ENCODE measurements around the gene SBDS. TPM values are rescaled to one million over a fixed set of nuclear protein-coding genes. Genes with fewer than 3 reads are reported as not detected.
A peak's percentile ranks its signal among the peaks of the same experiment; 100 is the strongest.
"Not testable (repeated sequence)": the region's sequence is repeated elsewhere in the genome, so short reads cannot be mapped to it uniquely, and the experiment has no call there.

The SBDS gene
- total RNA-seq (2014; rRNA removed; shearing (Covaris generic)), result 125 and 140 TPM in 2 replicates
- 55.4 and 57.0 TPM in 2 replicates for polyA plus RNA-seq (2014; cell fraction: nucleus; rRNA removed)

DNA sequence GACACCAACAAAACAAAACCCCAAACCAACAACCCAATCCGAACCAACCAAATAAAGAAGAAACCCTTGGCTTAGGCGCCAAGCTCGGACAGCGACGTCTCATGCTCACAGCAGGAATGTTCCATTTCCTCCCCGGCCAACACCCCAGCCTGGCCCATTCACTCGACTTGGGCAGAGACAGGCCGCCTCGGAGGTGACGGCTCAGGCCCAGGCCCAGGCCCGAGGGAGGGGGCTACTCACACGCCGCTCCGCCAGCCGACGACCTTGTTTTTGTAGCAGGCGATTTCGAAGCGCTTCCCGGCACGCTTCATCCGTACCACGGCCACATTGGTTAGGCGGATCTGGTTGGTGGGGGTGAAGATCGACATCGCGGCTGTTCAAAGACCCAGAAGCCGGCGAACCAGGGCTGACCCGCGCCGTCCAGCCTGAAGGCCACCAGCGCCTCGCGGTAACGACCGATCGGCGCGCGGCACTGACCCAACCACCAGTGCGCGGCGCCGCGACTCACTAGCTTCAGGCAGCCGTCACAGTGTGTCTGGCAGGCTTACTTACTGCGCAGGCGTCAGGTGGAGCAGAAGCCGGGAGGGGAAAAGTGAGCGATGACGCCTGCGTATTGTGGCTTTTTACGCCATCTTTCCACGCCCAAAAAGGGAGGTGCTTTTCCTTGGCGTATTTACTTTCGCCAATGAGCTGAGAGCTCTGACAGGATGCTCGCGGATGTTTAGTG lies at the start of gene SBDS:
Gene SBDS (minus strand): TSS at position 537 of the 727 bp plus-strand sequence. CDS start 169 bp downstream, at position 368.
- DNase-seq (ENCODE audit: extremely low read depth, low read depth), result peak; percentile 99

DNA sequence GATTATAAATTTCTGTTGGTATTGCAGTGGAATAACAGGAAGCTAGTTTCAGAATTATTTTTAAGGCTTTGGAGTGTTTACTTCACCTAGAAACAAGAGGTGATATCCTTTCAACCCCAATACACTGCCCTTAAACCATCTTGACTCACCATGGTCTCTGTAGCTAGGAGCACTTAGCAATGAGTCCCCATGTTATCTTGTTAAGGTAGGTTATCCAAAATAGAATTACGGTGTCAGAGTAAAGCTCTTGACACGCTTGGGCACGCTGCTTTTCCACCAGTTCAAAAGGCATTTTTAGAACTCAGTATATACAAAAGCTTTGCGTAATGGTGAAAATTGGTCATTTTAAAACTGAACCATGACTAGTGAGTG lies 48.2 kb upstream of the SBDS start:
- not testable (repeated sequence) for DNase-seq (ENCODE audit: extremely low read depth, low read depth)

GRCh38 chr7:67042781-67043558 lies 47.6 kb upstream of the SBDS start:
- peak; percentile 47 for DNase-seq (ENCODE audit: extremely low read depth, low read depth)

DNA sequence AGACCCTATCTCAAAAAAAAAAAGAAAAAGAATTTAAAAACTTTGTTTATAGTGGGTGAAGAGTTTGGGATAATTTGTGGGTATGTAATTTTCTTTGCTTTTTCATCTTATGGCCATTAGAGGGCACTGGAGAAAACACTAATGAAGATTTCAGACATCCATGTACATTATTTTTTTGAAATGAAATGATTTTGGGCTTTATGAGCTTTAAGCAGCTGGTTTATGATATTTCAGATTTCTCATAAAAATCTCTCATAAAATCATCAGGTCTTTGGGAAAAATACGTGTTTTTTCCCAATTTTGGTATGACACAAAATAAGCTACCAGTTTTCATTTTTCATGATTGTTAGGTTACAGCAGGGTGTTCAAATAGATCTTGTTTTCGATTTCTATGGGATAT lies 45.4 kb upstream of the SBDS start:
- not testable (repeated sequence) for DNase-seq (ENCODE audit: extremely low read depth, low read depth)

DNA sequence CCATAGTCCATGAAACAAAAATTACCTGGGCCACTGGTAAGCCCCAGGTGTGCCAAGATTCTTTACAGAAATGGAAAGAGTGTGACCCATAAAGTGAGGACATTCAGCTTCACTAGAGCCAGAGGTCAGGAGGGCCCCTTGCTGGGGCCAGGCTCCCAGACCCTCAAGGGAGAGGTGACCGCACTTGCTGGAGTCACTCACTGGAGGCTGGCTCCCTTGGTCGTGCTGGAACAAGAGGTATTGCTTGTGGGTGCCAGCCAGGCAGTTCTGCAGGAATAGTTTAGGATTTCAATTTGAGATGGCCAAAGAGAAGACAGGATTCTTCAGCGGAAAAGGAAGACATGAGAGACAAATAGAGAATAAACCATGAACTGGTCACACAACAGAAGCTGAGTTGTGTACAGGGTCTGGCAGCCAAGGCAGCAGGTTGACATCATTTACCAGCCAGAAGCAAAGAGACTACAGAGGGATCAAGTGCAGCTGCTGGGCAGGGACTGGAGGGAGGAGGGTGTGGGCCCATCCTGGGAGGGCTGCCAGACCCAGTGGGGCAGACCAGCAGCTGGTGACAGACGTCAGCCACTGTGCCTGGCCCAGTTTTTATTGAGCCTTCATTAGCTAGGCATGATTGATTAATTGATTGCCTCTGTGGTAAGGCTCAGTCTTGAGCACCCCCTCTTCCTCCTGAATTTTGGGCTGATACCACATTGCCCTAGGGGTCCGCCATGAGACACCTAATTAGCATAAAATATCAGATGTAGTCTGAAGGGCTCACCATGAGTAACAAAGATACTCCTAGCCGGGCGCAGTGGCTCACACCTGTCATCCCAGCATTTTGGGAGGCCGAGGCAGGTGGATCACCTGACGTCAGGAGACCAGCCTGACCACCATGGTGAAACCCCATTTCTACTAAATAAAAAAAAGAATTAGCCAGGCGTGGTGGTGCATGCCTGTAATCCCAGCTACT lies 41.3 kb upstream of the SBDS start:
- not testable (repeated sequence) for DNase-seq (ENCODE audit: extremely low read depth, low read depth)

DNA sequence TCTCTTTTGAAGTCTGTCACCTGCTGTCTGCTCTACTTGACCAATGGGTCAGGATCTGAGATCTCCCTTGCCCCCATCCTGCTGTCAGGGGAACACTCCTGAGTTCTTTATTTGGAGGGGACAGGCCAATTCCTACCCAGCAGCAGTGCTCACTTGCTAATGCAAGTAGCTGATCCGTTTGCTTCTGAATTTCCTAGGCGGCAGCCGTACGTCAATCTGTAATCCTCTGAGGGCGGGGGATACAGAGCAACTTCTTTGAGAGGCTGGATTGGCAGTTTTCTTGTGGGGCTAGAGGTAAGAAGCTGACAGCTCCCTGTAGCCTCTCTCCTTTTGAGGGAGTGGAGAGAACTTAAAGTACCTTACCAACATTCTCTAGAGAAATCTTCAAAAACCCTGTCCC lies 37.9 kb upstream of the SBDS start:
- no peak for DNase-seq (ENCODE audit: extremely low read depth, low read depth)

- DNase-seq (ENCODE audit: extremely low read depth, low read depth), result not testable (repeated sequence)
These were observed 36.3 kb upstream of the SBDS start for GRCh38 chr7:67031685-67032084.

- not testable (repeated sequence) for DNase-seq (ENCODE audit: extremely low read depth, low read depth)
These were observed 30.1 kb upstream of the SBDS start for GRCh38 chr7:67025459-67025858.

DNA sequence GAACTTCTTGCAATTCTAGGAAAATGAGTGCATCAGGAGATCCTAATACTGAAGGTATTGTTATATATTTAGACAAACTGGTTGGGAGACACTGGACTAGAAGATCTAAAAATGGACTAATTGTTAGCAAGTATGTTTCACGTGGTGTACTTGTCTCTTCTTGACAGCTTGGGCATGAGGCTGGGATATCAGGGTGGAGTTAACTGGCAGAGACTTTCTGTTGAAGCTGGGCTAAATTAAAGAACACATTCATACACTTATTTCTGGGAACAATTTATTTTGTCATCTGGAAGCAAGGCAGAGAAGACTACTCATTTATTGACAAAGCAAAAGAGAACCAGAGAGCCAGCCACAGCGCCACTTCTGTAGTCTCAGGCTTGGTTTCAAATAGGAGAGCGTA lies 27.1 kb upstream of the SBDS start:
- DNase-seq (ENCODE audit: extremely low read depth, low read depth), result no peak

DNA sequence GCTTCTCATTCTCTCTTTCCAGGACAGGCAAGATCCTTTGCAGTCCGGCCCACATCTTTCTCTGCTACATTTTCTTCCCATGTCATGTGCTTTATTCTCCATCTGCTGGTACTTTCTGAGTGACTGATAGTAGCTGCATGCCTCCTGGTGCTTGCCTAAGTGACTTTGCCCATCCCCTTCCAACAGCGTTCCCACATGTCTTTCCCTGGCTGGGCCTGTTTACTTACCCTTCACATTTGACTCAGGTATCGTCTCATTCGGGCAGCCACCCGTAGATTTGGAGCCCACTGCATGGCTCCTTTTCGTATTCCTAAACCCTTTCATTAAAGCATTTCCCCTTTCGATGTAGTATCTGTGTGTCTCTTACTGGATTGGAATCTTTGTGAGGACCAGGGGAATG lies 25.9 kb upstream of the SBDS start:
- no peak for DNase-seq (ENCODE audit: extremely low read depth, low read depth)

GRCh38 chr7:67019562-67020390 lies 24.4 kb upstream of the SBDS start:
- no peak for DNase-seq (ENCODE audit: extremely low read depth, low read depth)

GRCh38 chr7:67018940-67019339 lies 23.6 kb upstream of the SBDS start:
- DNase-seq (ENCODE audit: extremely low read depth, low read depth), result no peak

GRCh38 chr7:67017971-67018370 lies 22.6 kb upstream of the SBDS start:
- DNase-seq (ENCODE audit: extremely low read depth, low read depth), result not testable (repeated sequence)

- not testable (repeated sequence) for DNase-seq (ENCODE audit: extremely low read depth, low read depth)
These were observed 18.8 kb upstream of the SBDS start for GRCh38 chr7:67014076-67014622.

DNA sequence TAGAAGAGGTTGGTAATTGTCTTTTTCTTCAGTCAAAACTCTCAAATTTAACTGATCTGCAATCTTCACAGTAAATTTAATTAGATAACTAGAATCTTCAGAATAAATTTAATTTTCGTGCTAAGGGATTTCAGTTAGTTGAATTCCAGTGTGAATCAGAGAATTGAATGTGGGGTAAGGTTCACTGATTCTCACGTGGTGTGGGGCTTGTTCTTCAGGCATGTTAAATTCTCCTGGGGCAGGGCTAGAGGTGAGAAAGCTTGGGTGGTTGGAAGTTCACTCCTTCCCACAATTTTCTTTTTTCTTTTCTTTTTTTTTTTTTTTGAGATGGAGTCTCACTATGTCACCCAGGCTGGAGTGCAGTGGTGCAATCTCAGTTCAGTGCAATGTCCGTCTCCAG lies 14.3 kb upstream of the SBDS start:
- DNase-seq (ENCODE audit: extremely low read depth, low read depth), result not testable (repeated sequence)

GRCh38 chr7:67008260-67008659 lies 12.9 kb upstream of the SBDS start:
- DNase-seq (ENCODE audit: extremely low read depth, low read depth), result no peak

DNA sequence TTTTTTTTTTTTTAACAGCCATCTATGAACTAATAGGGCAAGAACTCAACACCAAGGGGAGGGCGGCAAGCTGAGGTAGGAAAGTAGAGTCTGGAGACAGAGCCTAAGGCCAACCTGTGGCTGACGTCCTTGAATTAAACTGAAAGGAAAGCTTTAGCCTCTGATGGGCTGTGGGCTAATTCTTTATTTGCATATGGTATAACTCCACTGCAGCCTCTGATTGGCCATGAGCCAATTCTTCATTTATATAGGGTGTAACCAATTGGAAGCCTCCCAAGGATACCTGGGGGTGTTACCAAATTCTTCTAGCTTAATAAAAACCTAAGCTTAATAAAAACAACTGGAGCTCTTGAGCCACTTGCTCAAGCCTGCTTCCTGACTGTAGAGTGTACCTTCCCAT lies 11.6 kb upstream of the SBDS start:
- DNase-seq (ENCODE audit: extremely low read depth, low read depth), result no peak

DNA sequence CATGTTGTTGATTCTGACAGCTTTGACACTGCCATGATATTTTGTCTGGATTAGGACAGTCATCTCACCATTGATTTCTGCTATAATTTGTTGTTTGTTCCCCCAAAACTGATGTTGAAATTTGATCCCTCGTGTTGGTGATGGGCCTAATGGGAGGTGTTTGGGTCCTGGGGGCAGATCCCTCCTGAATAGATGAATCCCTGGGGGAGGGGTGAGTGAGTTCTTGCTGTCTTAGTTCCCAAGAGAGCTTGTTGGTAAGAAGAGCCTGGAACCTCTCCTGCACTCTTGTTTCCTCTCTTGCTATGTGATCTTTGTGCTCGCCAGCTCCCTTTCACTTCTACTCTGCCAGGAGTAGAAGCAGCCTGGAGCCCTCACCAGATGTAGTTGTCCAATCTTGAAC lies 8.8 kb upstream of the SBDS start:
- not testable (repeated sequence) for DNase-seq (ENCODE audit: extremely low read depth, low read depth)

DNA sequence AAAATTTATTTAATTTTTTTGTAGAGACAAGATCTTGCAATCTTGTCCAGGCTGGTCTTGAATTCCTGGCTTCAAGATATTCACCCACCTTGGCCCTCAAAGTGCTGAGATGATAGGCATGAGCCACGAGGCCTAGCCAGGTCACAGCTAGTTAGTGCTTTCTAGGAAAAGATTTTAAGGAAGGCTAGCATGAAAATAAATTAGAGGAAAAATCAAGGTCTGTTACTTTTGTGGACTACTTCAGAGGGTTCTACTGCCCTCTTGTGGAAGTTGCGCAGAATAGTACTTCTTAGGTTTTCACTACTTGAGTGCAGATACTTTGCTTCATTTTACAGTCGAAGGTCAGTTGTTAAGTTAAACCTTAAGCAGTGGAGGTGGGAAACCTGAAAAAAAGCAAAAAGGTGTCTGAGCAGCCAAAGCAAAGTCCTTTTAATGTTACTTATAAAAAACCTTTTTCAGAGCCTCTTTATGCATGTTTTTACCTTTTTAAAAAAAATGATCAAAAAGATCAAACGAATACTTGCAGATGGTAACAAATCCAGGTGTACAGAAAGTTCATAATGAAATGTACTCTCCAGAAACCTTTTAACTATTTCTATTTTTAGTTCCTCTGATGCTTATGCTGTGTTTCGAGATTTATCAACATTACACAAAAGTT lies 5.3 kb upstream of the SBDS start:
- DNase-seq (ENCODE audit: extremely low read depth, low read depth), result peak; percentile 17

Measured in NCI-H460 (cell line).